ENCODE measurements around the gene TCEA3. TPM values are rescaled to one million over a fixed set of nuclear protein-coding genes. Genes with fewer than 3 reads are reported as not detected.
A peak's percentile ranks its signal among the peaks of the same experiment; 100 is the strongest.

TCEA3 gene
- total RNA-seq, 2 donors from 2014 or later: 12.3 to 13.5 TPM

GRCh38 chr1:23423415-23424292, 894 bp downstream of the TCEA3 start:
- Mint-ChIP-seq H3K27me3 (peaks cover 12% of the 10 kb centered on the region), H3K4me3 (peak overlapping the region; percentile 95), H3K27ac (peak overlapping the region; percentile 75), H3K4me1 (peaks cover 22% of the 10 kb centered on the region), H3K36me3 (ENCODE audit: low read depth) (peaks cover 2% of the 10 kb centered on the region)
- H3K9me3 ChIP-seq (ENCODE audit: control insufficient read depth, low read length, poor library complexity, severe bottlenecking): no peaks in the 10 kb centered on the region
- no peak for ATAC-seq
- DNase-seq: no peak

DNA sequence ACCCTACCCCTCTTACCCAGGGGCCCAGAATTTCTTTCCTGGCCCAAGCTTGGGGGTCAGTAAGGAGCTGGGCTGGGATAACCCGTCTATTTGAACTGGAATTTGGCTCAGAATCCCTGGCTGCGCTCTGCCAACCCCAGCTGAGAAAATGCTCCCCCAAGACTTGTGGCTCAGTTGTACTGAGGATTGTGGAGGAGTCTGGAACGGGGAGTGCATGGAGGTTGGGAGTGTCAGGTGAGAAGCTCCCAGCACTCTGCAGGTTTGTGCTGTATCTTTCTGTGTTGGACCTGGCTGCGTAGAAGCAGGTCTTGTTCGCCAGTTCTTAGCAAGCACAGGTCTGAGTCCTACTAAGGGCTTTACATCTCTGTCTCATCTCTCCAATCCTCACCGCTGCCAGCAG, 1.6 kb downstream of the TCEA3 start:
- peaks cover 12% of the 10 kb centered on the region for H3K27me3 Mint-ChIP-seq
- peak overlapping the region; percentile 95 for H3K4me3 Mint-ChIP-seq
- peak overlapping the region; percentile 75 for H3K27ac Mint-ChIP-seq
- H3K36me3 Mint-ChIP-seq (ENCODE audit: low read depth): peaks cover 2% of the 10 kb centered on the region
- no peak for DNase-seq
- peaks cover 22% of the 10 kb centered on the region for H3K4me1 Mint-ChIP-seq
- no peaks in the 10 kb centered on the region for H3K9me3 ChIP-seq (ENCODE audit: control insufficient read depth, low read length, poor library complexity, severe bottlenecking)
- ATAC-seq: no peak

DNA sequence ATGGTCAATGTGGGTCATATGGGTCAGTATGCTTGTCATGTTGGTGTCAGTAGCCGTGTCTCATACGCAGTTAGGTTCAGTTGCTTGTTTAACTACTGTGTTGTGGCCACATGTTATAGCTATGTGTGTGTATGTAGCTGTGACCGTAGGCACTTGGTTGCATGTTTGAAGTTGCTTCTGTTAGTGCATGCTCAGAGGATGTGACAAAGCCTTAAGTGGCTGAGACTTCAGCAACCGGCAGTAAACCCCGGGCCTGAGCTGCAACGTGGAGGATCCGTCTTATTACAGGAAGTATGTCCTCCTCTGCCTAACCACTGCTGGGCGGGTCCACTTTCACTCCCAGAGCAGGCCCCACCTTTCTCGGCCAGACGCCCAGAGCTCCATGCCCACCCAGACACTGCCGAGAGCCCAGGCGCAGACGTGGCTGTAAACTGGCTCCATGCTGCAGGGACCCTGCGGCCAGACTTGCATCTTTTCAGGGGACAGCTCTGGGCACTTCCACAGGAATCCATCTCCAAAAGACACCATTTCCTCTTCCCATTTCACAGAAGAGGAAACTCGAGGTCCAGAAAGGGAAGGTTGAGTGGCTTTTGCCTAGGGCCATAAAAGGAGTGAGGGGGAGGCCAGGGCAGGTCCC, 2.2 kb downstream of the TCEA3 start:
- peak overlapping the region; percentile 81 for H3K27ac Mint-ChIP-seq
- peaks cover 2% of the 10 kb centered on the region for H3K36me3 Mint-ChIP-seq (ENCODE audit: low read depth)
- peaks cover 22% of the 10 kb centered on the region for H3K4me1 Mint-ChIP-seq
- H3K9me3 ChIP-seq (ENCODE audit: control insufficient read depth, low read length, poor library complexity, severe bottlenecking): no peaks in the 10 kb centered on the region
- DNase-seq: no peak
- peaks cover 12% of the 10 kb centered on the region for H3K27me3 Mint-ChIP-seq
- ATAC-seq: peak; percentile 66
- peak overlapping the region; percentile 95 for H3K4me3 Mint-ChIP-seq

DNA sequence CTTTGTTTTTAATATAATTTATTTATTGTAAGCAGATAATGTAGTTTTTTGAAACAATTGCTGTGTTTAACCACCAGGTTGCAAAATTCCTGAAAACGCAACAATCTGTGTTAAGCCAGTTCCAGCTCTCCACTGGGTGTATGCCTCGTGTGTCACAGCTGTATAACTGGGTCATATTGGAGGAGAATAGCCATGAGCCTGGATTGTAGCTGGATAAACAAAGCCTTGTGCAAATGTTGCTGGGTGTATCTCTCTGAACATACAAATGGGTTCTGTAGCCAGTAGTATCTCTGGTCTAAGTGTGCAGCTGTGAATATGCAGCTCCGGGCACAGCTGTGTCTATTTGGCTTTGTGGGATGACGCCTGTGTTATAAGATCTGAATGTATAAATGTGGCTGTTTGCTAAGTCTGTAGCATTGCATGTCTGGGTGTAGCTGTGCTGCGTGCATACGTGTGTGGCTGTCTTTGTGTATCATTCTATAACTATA, 2.8 kb downstream of the TCEA3 start:
- no peak for DNase-seq
- H3K9me3 ChIP-seq (ENCODE audit: control insufficient read depth, low read length, poor library complexity, severe bottlenecking): no peaks in the 10 kb centered on the region
- Mint-ChIP-seq H3K4me3 (no peak overlapping the region), H3K27me3 (peaks cover 12% of the 10 kb centered on the region), H3K27ac (peak overlapping the region; percentile 81), H3K36me3 (ENCODE audit: low read depth) (peaks cover 2% of the 10 kb centered on the region), H3K4me1 (peaks cover 22% of the 10 kb centered on the region)
- no peak for ATAC-seq

GRCh38 chr1:23421343-23421742, 3.2 kb downstream of the TCEA3 start:
- H3K4me3 Mint-ChIP-seq: no peak overlapping the region

GRCh38 chr1:23420778-23421177, 3.8 kb downstream of the TCEA3 start:
- no peaks in the 10 kb centered on the region for H3K9me3 ChIP-seq (ENCODE audit: control insufficient read depth, low read length, poor library complexity, severe bottlenecking)
- ATAC-seq (no peak), DNase-seq (no peak)
- Mint-ChIP-seq H3K36me3 (ENCODE audit: low read depth) (peaks cover 2% of the 10 kb centered on the region), H3K27ac (no peak overlapping the region), H3K4me1 (peaks cover 22% of the 10 kb centered on the region), H3K27me3 (peaks cover 6% of the 10 kb centered on the region), H3K4me3 (no peak overlapping the region)

More at GRCh38 chr1:23421343-23421742, 3.2 kb downstream of the TCEA3 start:
- Mint-ChIP-seq H3K27me3 (peaks cover 11% of the 10 kb centered on the region), H3K4me1 (peaks cover 22% of the 10 kb centered on the region), H3K36me3 (ENCODE audit: low read depth) (peaks cover 2% of the 10 kb centered on the region), H3K27ac (no peak overlapping the region)
- H3K9me3 ChIP-seq (ENCODE audit: control insufficient read depth, low read length, poor library complexity, severe bottlenecking): no peaks in the 10 kb centered on the region
- DNase-seq (no peak), ATAC-seq (no peak)

DNA sequence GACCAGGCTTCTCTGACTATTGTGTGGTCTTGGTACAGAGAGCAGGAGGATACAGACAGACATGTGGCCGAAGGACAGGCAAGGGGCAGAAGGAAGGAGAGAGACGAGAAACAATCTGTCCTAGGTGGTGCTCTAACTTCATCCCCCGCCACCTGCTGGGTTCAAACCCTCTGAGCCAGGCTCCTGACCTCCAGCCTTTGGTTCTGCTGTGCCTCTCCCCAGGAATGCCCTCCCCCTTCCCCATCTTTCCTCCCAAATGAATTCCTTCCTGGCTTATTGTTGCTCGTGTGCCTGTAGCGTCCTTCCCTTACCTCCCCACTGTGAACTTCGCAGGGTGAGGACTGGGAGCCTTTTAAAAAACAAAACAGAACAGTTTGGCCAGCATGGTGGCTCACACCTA, 5.4 kb downstream of the TCEA3 start:
- Mint-ChIP-seq H3K36me3 (ENCODE audit: low read depth) (no peaks in the 10 kb centered on the region), H3K27me3 (peaks cover 6% of the 10 kb centered on the region), H3K27ac (no peak overlapping the region), H3K4me1 (peaks cover 20% of the 10 kb centered on the region), H3K4me3 (no peak overlapping the region)
- H3K9me3 ChIP-seq (ENCODE audit: control insufficient read depth, low read length, poor library complexity, severe bottlenecking): no peaks in the 10 kb centered on the region
- DNase-seq (no peak), ATAC-seq (no peak)

DNA sequence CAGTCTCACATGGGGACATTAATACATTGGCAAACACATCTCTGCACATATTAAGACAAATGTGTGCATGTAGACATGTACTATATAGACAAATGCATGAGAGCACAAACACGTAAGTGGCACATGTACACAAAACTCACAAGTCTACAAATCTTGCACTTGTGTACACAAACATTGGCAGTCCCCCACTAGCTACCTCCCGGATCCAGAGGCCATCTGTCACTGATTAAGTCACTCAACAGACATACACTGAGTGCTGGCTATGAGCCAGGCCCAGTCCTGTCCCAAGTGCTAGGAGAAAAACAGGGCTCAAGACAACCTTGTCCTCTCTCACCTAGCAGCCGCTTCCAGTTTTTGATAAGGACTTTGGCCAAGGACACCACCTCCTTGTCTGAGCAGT, 7.0 kb downstream of the TCEA3 start:
- Mint-ChIP-seq H3K4me3 (no peak overlapping the region), H3K27me3 (no peaks in the 10 kb centered on the region), H3K27ac (no peak overlapping the region), H3K4me1 (peaks cover 8% of the 10 kb centered on the region), H3K36me3 (ENCODE audit: low read depth) (no peaks in the 10 kb centered on the region)
- no peak for ATAC-seq
- no peak for DNase-seq
- no peaks in the 10 kb centered on the region for H3K9me3 ChIP-seq (ENCODE audit: control insufficient read depth, low read length, poor library complexity, severe bottlenecking)

DNA sequence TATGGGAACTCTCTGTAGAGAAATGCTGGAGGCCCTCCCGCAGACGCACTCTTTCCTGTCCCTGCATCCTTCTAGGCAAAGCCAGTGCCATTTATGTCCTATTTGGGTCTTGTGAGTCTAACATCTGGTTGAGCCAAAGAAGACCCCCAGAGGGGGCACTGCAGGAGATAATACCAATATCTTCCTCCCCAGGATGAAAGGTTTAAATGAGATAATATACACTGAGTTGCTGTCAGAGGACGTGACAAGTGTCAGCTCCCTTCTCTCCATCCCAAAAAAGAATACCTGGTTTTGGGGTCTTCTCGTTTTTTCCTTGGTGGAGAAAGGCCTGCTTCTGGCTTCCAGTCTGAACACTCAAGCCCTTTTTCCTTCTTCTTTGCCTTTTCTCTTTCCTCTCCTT, 7.6 kb downstream of the TCEA3 start:
- Mint-ChIP-seq H3K36me3 (ENCODE audit: low read depth) (no peaks in the 10 kb centered on the region), H3K27ac (no peak overlapping the region), H3K4me3 (no peak overlapping the region), H3K4me1 (peaks cover 2% of the 10 kb centered on the region), H3K27me3 (no peaks in the 10 kb centered on the region)
- ATAC-seq (no peak), DNase-seq (no peak)
- no peaks in the 10 kb centered on the region for H3K9me3 ChIP-seq (ENCODE audit: control insufficient read depth, low read length, poor library complexity, severe bottlenecking)

- Mint-ChIP-seq H3K4me3 (no peak overlapping the region), H3K36me3 (ENCODE audit: low read depth) (no peaks in the 10 kb centered on the region), H3K27me3 (no peaks in the 10 kb centered on the region), H3K27ac (no peak overlapping the region), H3K4me1 (peaks cover 4% of the 10 kb centered on the region)
- ATAC-seq (no peak), DNase-seq (no peak)
- H3K9me3 ChIP-seq (ENCODE audit: control insufficient read depth, low read length, poor library complexity, severe bottlenecking): no peaks in the 10 kb centered on the region
Observed at GRCh38 chr1:23408797-23409290, 15.7 kb downstream of the TCEA3 start.

DNA sequence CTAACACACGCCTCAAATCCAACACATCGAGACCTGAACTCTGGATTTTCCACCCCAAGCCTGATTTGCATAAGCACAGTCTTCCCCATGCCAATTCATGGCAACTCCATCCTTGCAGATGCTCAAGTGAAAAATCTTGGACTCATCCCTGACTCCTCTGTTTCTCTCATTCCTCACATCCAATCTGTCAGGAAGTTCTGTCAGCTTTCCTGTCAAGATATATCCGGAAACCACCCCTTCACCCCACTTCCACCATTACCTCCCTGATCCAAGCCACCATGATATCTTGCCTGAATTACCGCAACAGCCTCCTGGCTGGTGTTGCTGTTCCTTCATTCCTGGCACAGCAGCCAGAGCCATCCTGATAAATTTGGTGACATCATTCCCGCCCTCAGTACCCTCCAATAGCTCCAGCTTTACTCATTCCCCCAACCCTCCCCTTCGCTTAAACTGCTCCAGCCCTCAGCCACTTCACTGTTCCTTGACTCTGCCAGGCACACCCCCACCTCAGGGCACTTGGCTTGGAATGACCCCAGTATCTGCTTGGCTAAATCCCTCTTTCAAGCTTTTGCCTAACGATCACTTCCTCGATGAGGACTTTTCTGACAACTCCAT, 17.4 kb downstream of the TCEA3 start:
- no peak for ATAC-seq
- DNase-seq: no peak
- no peaks in the 10 kb centered on the region for H3K9me3 ChIP-seq (ENCODE audit: control insufficient read depth, low read length, poor library complexity, severe bottlenecking)
- H3K27me3 Mint-ChIP-seq: no peaks in the 10 kb centered on the region
- peaks cover 4% of the 10 kb centered on the region for H3K4me1 Mint-ChIP-seq
- no peaks in the 10 kb centered on the region for H3K36me3 Mint-ChIP-seq (ENCODE audit: low read depth)
- H3K4me3 Mint-ChIP-seq: no peak overlapping the region
- H3K27ac Mint-ChIP-seq: no peak overlapping the region

GRCh38 chr1:23405946-23406345, 18.6 kb downstream of the TCEA3 start:
- peaks cover 4% of the 10 kb centered on the region for H3K4me1 Mint-ChIP-seq
- H3K27me3 Mint-ChIP-seq: no peaks in the 10 kb centered on the region
- ATAC-seq (no peak), DNase-seq (no peak)
- no peak overlapping the region for H3K27ac Mint-ChIP-seq
- H3K9me3 ChIP-seq (ENCODE audit: control insufficient read depth, low read length, poor library complexity, severe bottlenecking): no peaks in the 10 kb centered on the region
- no peak overlapping the region for H3K4me3 Mint-ChIP-seq
- no peaks in the 10 kb centered on the region for H3K36me3 Mint-ChIP-seq (ENCODE audit: low read depth)
